Measurements from ENCODE around the gene RIMS4.
"Not testable (repeated sequence)": the region's sequence is repeated elsewhere in the genome, so short reads cannot be mapped to it uniquely, and the experiment has no call there.

RIMS4 gene

DNA sequence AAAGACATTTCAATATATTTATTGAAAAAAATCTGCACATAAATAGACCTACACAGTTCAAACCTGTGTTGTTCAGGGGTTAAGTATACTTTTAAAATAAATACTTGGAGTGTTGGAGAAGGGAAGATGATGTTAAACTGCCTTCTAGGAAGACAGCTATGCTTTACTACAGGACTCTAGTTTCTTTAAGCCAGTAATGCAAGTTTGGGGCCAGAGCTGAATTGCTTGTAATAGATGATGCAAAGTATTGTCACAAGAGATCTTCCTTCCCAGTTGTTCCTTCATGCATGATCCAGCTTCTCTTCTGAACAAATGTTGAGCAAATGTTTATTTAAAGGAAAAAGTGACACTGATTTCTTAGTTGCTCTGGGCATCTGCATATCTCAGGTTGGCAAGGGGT lies 20.2 kb upstream of the RIMS4 start:
- DNase-seq (ENCODE audit: low spot score), result no peak

DNA sequence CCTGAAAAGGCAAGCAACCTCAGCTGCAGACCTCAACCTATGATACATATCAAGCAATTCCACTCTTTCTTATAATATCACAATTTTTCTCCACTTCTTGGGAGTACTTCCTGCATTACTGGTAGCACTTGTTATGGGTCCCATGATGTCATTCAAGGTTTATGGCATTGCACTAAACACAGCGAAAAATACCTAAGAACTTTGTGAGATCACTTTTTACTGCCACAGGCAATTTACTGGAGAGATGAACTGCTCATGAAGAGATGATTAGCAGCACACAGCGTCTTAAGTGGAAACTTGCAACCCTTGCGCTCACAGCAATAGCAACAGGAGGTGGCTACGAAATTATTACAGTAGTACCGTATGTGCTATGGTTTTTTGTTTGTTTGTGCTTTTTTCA lies 19.3 kb upstream of the RIMS4 start:
- no peak for DNase-seq (ENCODE audit: low spot score)

DNA sequence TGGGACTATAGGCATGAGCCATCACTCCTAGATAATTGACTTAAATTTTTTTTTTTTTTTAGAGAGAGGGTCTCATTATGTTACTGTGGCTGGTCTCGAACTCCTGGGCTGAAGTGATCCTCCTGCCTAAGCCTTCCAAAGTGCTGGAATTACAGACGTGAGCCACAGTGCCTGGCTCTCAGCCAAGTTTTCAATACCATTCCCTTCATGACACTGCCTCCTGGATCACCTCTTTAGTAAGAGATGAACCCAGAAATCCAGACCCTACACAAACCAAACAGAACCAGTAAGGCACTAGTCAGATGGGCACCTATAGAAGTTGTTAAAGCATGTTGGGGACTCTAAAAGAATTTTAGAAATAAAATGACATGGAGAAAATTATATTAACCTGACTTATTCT lies 18.3 kb upstream of the RIMS4 start:
- no peak for DNase-seq (ENCODE audit: low spot score)

DNA sequence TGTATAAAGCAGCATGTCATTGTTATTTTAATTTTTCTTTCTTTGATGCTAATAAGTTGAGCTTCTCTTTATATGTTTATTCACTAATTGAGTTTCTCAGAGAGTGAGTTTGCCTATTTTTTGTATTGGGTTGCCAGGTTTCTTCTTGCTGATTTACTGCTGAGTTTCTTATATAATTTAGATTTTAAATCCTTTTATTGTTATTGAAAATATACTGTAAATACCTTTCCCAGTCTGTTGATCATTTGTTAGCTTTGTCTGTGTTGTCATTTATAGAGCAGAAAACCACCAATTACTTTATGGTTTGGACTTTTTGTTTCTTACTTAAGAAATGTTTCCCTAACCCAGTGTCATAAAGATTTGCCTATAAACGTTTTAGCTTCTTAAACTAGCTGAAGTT lies 17.1 kb upstream of the RIMS4 start:
- DNase-seq (ENCODE audit: low spot score), result no peak

DNA sequence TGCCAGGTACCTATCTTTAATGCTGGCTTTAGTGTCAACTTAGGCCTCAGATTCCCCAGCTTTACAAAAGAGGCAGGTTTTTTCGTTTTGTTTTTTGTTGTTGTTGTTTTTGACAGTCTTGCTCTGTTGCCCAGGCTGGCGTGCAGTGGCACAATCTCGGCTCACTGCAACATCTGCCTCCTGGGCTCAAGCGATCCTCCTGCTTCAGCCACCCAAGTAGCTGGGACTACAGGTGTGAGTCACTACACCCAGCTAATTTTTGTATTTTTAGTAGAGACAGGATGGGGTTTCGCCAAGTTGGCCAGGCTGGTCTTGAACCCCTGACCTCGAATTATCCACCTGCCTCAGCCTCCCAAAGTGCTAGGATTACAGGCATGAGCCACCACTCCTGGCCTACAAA lies 11.2 kb upstream of the RIMS4 start:
- DNase-seq (ENCODE audit: low spot score), result not testable (repeated sequence)

DNA sequence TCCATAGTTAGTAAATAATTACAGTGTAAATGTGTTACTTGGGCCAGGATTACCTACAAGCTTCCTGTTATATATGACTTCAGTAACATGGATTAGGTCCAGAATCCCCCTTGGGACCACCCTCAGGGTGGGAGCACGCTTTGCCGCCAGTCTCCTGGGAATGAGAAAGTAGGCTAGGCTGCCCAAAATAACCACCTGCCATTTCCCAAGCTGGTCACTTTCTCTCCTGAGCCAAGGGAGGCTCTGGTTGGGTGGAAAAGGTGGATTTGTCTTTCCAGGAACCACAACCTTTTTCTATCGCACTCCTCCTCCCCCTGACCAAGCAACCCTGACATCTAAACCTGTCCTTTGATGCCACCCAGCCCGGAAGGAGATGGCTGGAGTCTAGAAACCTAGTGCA lies 9.6 kb upstream of the RIMS4 start:
- DNase-seq (ENCODE audit: low spot score), result no peak

DNA sequence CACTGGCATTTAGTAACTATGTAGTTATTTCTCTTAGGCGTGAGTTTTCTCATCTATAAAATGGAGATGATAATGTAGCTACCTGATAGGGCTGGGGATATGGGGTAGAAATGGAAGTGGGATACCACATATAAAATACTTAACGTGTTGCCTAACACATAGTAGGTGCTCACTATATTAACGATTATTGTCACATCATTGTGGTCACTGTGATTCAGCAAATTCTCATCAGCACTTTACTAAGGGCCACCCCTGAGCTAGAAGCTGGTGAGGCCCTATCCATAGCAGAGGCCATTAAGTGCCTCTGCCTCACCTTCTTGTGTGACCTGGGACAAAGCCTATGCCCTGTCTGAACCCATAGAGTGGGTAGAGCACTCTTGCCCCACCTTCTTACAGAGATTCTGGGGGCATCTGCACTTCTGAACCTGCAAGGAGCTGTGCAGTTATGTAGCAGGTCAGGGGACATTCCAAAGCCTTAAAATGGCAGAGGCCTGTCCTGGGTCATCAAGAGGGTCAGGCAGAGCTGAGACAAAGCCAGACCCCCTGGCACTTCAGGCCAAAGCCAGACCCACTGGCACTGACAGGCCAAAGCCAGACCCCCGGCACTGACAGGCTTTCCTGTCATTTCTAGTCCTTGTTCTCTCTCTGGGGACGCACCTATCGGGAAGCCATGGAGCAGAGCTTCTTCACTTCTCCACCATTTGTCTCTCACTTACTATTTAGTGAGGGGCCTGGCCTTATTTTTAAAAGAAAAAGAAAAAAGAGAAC lies 7.0 kb upstream of the RIMS4 start:
- DNase-seq (ENCODE audit: low spot score), result no peak

DNA sequence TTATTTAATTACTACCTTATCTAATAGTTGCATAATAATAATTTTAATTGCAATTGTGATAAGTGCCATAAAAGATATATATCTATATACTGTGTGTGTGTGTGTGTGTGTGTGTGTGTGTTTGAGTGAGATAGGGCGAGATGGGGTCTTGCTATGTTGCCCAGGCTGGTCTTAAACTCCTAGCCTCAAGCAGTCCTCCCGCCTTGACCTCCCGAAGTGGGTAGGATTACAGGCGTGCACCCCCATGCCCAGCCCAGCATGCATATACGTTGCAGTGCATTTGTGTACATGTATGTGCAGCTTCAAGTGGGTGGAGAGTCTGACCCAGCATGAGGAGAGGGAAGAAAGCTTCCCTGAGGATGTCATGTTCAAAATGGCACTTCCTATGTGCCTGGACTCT lies 4.6 kb upstream of the RIMS4 start:
- no peak for DNase-seq (ENCODE audit: low spot score)

DNA sequence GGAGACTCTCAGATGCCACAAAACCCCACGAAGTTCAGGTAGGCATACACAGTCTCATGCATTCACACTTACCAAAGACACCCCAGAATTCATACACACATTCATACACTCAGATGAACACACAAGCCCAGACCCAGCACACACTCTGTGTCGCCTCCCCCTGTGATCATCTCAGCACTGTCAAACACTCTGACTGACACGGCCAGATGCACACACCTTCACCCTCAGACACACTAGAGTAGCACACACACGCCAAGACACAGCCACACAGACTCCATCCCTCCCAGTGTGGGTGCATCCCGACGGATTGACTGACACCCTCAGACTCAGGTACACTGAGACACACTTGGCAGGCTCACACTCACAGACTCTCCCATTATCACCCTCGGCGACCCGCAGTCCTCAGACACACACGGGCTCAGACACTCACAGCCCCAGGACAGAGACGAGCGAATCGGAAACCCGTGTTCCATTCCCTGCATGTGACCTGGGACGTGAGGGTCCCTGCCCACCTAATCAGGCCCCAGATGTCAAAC lies 872 bp upstream of the RIMS4 start:
- no peak for DNase-seq (ENCODE audit: low spot score)

DNA sequence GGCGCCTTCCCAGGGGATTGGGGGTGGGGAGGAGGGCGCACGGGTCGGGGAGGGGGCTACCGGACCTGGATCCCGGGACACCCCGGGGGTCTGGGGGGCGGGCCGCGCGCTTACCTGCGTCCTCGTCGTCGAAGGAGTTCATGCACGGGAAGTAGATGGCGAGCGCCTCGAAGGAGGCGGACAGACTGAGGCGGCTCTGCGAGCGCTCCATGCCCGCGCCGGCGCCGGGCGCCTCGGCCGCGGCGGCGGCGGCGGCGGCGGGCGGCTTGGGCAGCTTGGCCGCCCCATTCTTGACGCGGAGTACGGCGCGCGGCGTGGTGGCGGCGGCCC lies 320 bp downstream of the RIMS4 start:
- no peak for DNase-seq (ENCODE audit: low spot score)

DNA sequence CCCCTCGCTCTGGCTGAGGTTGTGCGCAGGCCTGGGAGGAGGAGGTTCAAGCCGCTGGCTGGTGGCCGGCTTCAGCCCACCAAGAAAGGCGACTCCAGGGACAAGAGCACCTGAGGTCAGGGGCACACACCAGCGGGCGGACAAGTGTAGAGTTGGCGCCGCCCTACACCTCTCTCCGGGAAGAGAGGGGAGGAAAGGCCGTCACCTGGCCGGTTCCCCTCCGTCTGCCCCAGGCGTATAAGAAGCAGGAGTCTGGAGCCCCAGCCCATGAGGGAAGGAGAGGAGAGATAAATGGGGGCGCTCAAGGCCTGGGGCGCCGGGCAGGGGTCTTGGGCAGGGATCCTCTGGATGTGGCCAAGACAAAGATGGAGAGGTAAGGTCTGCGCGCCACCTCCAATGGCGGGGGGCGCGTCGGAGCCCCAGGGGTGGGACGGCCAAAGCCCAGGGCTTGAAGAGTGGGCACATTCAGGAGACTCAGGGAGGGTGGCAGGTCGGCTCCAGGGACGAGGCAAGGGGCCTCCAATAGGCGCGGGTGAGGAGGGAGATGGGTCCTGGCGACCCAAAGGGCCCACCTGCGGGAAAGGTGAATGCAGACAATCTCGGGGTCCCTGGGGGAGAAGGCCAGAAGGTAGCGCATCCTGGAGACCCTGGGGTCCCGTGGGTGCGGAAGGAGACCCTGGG lies 826 bp downstream of the RIMS4 start:
- DNase-seq (ENCODE audit: low spot score), result no peak

DNA sequence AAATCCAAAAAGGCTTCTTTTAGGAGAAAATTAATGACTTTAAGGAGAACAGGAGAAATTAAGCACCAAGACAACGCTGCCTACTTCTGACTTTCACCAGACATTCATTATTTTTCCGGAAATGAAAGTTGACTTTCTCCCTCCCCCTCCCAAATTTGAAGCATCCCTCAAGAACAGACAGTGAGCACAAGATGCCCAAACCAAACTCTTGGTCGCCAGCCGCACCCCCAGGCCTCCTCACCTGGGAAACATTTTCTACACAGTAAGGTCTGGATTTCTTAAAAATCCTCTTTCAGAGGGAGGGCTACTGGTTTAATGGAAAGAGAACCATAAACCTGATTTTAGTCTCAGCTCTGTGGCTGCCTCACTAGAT lies 2.7 kb downstream of the RIMS4 start:
- no peak for DNase-seq (ENCODE audit: low spot score)

DNA sequence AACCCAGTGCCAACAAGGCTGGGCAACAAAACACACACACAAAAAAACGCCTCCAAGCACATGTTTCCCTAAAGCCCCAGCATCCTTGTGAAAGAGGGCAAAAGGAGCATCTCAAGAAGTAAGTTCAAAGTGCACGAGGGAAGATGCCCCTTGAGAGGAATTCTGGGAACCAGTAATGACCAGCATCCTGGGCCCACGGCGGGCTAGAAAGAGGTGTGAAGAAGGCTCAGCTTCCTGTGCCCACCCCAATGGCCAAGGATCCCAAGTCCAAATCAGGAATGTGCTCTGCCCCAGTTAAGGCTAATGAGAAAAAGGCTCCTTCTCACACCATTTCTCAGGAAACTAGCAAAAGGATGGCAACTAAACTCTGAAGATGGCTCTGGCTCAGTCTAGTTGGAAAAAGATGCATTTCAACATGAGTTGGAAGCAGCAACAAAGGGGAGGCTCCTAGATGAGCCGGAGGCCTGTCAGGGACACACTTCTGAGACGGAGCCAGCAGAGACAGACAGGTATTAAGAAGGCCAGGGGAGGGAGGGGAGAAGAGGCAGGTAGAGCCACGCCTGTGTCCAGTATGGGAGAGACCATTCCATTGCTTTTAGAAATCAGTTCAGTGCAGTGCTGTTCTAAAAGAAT lies 3.2 kb downstream of the RIMS4 start:
- DNase-seq (ENCODE audit: low spot score), result no peak

DNA sequence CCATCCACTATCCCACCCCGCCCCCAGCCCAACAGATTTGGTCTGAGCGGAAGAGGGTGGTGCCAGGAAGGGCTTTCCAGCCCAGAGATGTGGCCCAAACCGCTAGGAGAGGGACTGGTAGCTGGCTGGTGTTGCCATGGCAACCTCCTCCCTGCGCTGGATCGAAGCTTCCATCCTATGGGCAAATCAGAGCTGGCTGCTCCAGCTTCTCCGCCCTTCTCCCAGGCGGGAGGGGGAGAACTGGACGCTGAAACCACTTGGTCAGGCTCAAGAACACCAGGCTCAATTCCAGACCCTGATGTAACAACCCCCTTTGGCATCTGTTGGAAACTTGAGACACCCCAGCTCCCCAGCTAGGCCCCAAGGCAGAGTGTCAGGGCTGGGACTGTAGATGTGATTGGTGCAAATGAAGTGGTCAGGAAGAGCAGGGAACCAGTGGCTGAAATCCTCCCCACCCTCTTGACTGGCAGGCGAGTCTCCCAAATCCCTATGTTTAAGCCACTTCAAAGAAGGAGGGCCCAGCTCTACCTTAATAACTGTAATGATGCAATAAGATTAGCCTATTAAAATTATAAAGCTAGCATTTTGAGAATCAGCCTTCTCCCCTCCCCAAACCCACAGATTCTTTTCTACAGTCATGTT lies 4.2 kb downstream of the RIMS4 start:
- peak; percentile 18 for DNase-seq (ENCODE audit: low spot score)

DNA sequence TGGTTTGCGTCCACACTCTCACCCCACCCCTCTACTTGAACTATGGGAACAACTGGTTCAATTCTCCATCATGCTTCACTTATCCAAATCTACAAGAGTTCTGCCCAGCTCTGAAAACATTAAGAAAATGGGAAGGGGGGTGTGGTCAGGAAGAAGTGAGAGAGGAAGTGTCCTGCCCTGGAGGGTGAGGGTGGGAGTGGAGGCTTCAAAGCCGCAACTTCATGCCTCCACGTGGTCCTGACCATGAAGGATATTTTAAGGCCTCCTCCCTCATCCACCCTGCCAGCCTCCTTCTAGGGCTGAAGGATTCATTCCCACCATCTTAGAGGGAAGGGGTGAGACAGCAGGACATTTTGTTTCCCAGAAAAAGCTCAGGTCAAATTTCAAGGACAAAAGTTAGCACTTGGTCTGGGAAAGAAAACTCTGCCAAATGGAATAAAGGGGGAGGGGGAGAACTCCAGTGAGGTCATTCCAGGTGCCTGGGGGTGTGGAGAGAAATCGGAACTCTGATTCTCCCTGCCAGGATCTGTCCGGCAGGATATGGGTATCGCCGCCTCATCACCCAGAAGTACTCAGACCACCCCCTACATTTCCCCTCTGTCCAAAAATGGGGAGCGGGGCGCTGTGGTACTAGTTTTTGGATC lies 4.9 kb downstream of the RIMS4 start:
- no peak for DNase-seq (ENCODE audit: low spot score)

DNA sequence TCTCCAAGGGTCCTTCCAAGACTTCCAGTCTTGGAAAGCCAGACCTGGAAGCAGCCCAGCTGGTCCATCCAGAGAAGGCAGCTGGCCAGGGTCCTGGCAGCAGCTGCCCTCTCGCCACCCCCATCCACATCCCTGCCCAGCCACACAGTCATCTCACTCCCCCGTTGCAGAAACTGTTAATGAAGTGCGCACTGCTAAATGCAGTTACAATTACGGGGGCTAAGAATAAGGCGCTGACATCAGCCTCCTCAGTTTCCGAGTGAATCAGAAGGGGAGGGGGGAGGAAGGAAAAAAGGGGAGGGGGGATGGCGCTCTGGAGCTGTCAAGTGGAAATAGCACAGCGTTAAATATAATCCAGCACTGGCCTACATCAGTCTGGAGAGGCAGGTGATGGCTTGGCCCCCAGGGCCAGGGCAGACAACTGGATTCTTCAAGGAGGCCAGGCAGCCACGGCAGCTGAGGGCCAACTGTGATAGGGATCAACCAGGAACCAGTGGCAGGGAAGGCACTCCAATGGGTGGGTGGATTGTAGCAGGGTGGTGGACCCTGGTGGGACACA lies 6.9 kb downstream of the RIMS4 start:
- DNase-seq (ENCODE audit: low spot score), result peak; percentile 21

DNA sequence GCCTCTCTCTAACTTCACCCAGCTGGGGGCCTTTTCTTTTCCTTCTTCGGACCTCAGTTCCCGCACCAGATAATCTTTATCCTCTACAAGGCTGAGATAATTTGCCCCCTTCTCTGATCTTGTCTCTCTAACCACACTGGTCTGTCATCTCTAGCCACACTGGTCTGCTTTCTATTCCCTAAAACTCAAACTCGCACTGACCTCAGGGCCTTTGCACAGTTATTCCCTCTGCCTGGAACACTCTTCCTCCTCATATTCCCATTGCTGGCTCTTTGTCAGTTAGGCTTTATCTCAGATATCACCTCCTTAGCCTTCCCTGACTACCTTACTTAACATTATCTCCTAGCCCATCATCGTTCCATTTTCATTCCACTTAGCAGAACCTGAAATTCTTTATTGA lies 7.6 kb downstream of the RIMS4 start:
- no peak for DNase-seq (ENCODE audit: low spot score)

DNA sequence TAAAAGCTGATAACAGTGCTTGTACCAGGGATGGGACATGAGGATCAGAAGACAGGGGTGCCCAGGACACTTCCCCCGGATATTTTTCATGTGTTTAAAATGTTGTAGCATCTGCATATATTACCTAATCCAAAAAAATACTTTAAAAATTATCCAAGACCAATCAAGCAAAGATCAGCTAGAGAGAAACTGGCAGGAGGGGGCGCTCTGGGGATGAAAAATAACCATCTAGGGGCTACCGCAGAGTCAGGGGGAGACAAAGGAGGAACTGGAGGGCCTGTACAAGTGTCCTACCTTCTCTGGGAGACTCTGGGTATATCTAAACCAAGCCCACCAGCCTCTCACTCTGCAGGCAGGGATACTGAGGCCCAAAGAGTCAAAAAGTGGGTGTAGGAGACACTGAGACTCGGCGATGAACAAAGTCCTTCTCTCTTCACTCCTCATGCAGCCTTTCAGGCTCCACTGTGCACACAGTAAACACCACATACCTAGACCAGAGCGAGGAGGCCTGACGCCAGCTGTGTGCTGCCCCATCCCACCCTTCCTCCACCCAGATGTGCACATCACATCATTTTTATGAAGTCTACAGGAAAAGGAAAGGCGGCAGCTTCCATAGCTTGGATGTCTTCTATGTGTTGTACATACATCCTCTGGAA lies 9.8 kb downstream of the RIMS4 start:
- DNase-seq (ENCODE audit: low spot score), result no peak

DNA sequence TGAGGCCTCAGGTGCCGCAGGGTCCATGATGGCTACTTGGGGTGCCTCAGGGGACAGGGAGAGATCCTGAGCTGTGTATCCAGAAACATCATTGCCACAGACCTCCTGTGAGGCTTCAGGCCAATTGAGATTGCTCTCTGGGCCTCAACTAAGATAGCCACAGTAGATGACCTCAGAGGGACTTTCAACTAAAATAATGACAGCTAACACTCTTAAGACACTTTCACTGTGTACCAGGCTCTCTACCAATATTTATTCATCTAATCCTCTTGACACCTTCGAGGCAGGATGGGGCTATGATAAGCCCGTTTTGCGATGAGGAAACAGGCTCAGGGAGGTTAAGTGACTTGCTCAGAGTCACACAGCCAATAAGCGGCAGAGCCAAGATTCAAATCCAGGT lies 10.7 kb downstream of the RIMS4 start:
- no peak for DNase-seq (ENCODE audit: low spot score)

DNA sequence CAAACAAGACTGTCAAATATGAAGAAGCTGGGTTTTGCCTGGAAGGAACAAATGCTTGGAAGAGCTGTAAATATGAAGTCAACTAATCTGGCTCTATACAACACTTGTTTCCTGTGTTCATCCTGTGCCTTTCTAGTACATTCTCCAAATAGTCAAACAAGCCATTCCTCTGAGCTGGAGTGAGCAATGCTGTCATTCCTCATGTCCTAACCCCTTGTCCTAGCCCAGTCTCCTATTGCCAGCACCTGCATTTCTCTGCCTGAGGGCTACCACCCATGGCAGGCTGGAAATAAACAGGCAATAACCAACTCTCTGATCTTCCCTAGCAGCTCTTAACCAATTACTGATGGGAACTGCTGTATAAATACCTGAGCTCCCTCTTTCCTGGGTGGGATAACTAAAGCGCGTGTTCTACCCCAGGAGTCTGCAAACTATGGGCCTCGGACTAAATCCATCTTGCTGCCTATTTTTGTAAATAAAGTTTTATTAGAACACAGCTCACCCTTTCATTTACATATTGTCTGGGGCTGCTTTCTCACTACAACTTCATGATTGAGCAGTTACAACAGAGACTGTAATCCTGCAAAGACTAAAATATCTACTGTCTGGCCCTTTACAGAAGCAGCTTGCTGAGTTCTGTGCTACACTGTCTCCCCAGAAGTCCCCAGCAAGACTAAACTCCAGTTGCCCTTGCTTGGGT lies 13.4 kb downstream of the RIMS4 start:
- DNase-seq (ENCODE audit: low spot score), result no peak

DNA sequence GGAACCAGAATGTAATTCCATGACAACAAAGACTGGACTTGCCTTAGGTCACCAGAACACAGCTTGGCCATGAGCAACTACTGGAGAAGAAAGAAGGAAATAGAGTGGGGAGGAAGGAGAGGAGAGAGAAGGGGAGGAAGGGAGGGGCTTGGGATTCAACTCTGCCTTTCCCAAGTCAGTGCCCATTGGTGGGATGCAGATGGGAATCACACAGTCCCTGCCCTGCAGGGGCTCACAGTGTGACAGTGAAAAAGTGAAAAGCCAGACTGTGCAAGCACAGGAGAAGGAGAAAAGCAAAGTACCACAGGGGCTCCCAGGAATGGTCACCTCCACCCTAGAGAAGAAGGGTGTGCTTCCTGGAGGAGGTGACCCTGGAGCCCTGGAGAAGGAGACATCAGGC lies 14.0 kb downstream of the RIMS4 start:
- DNase-seq (ENCODE audit: low spot score), result no peak

All from globus pallidus (tissue), 1 donor.